Fibroblast of peridontal ligament (primary cell): Measurements from ENCODE around the gene ZNF609.

Experiments
- DNase-seq: peaks from one replicate; pipeline ENCODE4 v3.0.0-alpha.2; 2010; ENCODE audit errors: extremely low read depth

The ZNF609 gene

DNA sequence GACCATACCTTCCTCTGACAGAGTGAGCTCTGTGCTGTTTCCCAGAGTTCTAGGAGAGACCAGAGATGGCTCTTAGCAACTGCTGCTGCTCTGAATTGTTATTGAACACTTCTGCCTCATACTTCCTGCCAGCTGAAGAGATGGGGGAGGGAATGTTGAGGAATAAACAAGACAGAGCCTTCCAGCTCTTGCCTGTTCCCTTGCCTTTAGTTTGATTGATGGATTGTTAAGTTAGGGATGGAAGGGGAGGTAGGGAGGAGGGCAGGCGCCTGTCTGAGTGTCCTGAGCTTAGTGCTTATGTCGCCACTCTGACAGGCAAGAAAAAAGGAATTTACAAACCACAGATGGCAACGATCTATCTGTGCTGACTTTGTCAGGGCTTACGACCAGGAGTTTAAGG is 42.8 kb downstream of the ZNF609 start:
- peak; percentile 39 for DNase-seq

DNA sequence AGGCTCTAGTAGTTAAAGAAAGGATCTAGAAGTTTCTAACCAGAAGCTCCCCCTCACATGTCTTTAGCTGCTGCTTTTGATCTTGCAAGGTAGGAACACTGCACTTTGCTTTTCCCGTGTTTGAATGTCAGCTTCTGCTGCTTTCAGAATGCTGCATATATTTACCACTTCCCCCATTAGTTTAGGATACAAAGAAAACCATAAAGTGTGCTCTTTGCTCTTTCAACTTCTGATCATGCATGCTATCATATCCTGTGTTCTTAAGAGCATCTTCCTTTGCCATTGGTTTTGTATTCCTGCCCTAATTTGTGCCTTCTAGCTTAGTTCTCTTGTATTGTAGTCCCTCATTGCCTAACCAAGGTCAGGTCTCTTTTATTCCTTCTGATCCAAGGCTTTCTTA is 43.3 kb downstream of the ZNF609 start:
- no peak for DNase-seq

DNA sequence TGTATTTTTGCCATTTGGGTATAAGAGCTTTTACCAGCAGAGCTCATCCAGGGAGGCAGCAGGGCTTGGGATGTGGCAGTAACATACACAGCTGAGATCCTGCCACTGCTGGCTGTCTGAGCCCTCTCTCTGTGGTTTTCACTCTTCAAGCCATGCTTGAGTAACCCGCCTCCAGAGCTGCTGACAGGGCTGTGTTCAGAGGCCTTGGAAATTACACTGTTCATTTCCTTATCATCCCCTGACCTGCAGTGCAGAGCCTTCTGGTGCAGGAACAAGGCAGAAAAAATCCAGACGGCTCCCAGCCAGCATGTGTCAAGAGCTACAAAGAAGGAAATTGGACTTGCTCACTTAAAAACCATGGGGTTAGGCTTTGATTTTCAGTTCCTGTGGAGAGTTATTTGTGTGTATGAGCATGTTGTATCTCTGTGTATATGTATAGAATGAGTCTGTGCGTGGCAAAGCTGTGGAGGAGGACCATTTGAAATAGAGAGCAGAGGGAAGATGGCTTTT is 47.0 kb downstream of the ZNF609 start:
- DNase-seq = peak; percentile 85

DNA sequence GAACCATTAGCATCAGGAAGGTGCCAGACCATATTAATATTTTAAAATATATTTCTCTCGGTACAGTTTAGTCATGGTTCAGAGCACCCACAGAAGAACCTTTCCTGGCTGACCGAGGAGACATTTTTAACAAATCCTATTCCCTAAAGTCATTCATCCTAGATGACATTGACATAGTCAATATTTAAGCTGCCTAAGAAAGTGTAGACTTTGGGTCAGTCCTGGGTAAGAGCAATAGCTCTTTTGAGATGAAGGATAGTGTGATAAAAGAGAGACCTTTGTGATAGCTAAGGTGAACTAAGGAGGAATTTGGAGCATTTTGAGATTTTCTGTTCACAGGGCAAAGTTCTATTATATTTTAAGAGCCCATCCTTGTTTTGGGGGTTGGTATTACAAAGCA is 47.5 kb downstream of the ZNF609 start:
- DNase-seq = no peak

DNA sequence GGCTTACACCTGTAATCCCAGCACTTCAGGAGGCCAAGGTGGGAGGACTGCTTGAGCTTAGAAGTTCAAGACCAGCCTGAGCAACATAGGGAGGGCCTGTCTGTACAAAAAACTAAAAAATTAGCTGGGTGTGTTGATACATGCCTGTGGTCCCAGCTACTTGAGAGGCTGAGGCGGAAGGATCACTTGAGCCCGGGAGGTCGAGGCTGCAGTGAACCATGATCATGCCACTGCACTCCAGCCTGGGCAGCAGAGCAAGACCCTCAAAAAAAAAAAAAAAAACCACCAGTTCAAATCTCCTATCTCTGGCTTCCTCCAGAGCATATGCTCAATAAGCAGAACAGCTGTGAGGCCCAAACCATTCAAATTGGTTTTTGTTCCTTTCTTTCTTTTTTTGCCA is 53.4 kb downstream of the ZNF609 start:
- DNase-seq = no peak

DNA sequence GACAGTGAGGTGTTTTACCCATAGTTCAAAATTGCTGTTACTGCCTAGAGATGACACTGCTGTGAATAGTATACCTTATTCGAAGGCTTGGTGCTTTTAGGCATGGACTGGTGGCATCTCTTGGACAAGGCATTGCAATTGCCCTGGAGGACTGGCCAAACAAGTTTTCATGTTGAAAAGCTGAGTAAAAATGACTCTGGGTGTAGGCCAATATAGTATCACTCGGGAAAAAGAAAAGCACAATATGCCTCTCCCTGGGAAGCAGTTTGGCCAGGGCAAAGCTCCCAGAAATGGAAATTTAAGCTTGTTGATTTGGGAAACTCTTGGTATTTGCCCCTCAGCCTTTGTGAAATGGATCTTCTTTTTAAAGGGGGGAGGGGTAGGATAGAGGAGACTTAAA is 54.8 kb downstream of the ZNF609 start:
- peak; percentile 53 for DNase-seq

DNA sequence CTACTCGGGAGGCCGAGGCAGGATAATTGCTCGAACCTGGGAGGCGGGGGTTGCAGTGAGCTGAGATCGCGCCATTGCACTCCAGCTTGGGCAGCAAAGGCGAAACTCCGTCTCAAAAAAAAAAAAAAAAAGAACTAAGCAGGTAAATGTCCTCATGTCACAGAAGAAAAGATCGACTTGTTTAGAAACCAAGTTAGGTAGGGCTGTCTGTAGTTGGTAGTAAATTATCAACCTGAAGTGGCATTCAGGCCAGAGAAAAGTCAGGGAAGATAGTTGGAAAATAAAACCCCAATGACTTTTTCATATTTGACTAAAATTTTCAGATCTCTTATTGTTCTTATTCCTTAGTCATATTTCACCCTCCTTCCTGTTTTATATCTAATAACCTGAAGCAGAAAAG is 55.4 kb downstream of the ZNF609 start:
- DNase-seq = no peak

DNA sequence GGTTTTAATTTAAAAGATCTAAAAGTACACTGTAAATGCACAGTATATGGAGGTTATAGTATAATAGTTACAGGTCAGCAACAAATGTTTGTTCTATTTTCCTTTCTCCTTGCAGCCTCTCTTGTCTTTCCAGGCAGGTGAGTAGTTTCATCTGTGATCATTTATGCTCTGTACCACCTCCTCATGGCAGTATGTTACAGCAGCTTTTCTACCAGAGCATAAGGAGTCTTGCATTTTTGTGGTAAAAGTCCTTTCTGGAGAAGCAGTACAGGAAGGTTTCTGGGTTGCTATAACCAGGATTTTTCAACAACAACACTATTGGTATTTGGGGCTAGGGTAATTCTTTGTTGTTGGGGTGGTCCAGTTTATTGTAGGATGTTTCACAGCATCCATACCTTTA is 59.5 kb downstream of the ZNF609 start:
- DNase-seq = no peak

DNA sequence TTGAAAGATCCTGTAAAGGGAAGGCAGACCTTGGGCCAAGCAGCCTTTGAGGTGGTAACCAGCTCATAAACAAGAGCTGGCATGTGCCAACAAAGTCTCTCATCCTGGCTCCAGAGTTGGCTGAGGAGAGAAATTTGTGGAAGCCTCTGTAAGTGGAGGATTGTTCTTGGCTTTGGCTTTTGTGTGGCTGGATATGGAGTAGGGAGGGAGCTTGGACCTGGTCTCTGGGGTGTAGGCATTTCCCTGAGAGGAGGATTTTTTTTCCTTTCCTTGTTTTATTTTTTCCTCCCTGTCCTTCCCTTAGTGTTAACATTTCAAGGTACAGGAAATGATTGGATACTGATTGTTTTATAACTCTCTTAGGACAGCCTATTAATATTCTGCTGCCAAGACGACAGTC is 60.8 kb downstream of the ZNF609 start:
- DNase-seq = no peak

DNA sequence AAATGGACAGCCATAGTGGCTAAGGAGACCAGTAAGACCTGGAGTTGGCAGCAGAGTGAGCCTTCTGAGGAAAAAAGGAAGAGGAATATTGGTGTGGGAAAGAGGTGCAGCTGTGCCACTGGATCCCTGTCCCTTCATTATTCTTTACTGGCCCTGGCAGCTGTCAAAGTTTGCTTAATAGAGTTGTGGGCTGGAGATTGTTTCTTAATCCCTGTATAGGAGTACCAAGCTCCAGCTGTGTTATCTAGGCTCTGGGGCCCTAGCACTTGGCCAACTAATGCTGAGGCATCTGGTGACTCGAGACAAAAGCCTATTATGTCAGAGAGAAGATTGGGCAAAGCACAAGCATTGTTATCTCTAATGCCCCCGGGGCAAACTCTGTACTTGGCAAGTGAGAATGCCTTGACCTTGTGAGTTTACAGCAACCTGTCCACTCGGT is 61.4 kb downstream of the ZNF609 start:
- DNase-seq = peak; percentile 45

DNA sequence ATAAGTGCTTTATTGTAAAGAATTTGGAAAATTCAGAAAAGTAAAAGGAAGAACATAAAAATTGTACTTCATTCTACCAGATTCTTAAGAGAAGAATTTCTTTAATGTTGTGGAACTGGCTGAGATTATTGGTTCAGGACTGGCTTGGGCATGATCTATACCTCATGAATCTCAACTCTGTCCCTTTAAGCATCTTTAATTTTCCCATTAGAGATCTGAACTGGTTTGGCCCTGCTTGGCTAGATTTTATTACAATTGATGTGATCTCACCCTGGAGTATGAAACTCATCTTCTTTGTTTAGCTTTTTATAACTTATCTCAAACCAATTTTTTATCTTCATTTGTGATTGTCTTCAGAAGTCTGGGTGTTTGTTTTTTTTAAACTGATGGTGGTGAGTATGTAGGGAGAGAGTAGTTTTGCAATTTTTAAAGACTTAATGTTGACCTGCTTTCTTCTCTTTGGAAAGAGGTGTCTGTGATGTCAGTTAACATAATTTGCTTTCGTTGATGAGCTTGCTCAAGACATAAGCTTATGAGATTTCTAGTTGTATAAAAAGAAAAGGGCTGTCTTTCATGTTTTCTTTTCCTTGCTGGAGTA is 61.9 kb downstream of the ZNF609 start:
- no peak for DNase-seq

DNA sequence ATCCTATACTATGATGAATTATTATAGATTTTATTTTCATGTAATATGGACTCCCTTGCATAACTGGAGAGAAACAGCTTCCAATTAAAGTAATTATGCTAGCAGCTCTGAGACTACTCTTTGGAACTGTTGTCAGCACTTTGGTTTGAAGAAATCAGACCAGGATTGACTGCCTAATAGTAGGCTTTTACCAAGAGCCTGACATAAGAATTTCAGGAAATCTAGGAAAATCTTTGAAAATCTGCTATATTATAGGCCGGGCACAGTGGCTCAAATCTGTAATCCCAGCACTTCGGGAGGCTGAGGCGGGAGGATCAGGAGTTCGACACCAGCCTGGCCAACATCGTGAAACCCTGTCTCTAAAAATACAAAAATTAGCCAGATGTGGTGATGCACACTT is 62.9 kb downstream of the ZNF609 start:
- no peak for DNase-seq

DNA sequence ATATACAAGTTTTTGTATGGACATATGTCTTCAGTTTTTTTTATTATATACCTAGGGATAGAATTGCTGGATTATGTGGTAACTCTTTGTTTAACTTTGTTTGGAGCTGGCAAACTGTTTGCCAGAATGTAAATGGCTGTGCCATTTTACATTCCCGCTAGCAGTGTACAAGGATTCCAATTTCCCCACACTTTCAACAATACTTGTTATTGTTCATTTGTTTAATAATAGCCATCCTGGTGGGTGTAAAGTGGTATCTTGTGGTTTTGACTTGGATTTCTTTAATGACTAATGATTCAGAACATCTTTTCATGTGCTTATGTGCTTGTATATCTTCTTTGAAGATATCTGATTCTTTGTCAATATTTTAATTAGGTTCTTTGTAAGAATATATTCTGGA is 64.4 kb downstream of the ZNF609 start:
- no peak for DNase-seq

DNA sequence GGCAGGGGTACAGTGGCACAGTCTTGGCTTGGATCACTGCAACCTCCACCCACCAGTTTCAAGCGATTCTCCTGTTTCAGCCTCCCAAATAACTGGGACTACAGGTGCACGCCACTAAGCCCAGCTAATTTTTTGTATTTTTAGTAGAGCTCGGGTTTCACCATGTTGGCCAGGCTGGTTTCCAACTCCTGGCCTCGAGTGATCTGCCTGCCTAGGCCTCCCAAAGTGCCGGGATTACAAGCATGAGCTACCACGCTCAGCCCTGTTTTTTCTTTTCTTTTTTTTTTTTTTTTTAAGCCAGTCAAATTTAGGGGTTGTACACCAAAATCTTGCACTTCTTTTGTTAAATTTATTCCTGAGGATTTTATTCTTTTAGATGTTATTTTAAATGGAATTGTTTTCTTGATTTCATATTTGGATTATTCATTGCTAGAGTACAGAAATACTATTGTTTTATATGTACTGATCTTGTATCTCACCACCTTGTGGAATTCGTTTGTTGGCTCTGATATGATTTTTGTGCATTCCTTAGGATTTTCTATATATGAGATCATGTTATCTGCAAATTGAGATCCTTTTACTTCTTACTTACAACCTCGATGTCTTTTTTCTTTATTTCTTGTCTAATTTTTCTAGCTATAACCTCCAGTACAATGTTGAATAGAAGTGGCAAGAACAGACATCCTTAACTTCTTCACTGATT is 65.6 kb downstream of the ZNF609 start:
- DNase-seq = no peak

DNA sequence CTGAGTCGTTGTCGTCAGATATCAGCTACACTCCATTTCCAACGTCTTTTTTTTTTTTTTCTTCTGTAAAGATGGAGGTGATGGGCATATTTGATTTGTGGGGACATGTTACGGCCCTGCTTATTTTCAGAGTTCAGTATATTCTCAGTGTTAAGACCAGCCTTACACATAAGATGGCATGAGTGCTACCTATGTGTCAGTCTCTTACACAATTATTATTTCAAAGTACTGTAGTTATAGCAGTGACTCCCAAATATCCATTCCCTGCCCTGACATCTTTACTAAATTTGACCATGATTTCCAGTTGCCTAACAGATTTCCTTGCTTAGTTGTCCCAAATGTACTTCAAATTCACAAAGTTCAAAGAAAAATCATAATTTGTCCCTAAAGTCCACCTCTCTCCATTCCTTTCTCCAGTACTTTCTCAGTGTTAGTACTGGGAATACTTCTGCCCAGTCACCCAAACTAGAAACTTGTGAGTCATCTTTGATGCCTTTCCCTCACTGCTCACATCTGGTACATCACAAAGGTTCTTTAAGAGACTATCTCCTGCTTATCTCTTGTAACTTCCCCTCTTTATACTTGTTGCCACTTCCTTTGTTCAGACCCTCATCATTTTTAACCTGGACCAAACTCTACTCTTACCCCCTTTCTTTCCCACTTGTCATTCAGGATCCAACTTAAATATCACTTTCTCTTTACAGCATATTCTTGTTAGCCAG is 67.0 kb downstream of the ZNF609 start:
- DNase-seq = peak; percentile 74

DNA sequence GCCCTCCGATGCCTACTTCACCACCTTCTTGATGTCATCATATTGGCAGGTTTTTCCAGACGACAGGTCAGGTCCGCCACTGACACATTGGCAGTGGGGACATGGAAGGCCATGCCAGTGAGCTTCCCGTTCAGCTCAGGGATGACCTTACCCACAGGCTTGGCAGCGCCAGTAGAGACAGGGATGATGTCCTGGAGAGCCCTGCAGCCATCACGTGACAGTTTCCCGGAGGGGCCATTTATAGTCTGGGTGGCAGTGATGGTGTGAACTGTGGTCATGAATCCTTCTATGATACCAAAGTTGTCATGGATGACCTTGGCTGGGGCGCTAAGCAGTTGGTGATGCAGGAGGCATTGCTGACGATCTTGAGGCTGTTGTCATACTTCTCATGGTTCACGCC is 68.5 kb downstream of the ZNF609 start:
- no peak for DNase-seq

DNA sequence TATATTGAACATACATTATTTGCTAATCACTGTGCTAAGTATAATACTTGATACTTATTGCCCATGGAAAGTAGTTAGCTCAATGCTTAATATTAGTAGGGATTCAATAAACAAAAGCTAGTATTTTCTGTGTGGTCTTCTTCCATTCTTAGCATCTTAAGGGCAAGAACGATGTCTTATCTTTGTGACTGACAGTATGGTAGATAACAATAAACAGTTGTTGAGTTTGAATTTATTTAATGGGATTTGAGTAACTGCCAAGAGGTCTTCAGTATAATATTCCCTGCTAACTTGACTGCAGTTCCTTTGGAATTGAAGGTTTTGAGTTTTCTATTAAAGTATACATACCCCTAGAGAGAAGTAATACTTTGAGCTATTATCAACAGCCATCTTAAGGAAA is 70.1 kb downstream of the ZNF609 start:
- DNase-seq = no peak

DNA sequence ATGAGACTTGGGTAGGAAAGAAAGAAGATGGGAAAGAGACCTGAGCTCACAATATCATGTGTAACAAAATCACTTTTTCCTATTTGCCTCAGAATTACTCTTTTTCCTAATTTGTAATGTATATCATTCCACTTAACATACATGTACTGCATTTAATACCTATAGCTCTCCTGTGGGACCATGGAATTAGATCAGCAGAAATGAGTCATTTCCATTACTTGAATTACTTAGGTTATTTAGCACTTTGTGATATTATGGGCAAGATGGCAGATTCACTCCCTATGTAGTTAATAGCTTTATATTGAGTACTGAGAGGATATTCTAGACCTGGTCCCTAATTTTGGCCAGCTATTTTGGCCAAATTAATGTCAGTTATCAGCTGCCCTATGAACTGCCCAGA is 70.5 kb downstream of the ZNF609 start:
- DNase-seq = no peak

DNA sequence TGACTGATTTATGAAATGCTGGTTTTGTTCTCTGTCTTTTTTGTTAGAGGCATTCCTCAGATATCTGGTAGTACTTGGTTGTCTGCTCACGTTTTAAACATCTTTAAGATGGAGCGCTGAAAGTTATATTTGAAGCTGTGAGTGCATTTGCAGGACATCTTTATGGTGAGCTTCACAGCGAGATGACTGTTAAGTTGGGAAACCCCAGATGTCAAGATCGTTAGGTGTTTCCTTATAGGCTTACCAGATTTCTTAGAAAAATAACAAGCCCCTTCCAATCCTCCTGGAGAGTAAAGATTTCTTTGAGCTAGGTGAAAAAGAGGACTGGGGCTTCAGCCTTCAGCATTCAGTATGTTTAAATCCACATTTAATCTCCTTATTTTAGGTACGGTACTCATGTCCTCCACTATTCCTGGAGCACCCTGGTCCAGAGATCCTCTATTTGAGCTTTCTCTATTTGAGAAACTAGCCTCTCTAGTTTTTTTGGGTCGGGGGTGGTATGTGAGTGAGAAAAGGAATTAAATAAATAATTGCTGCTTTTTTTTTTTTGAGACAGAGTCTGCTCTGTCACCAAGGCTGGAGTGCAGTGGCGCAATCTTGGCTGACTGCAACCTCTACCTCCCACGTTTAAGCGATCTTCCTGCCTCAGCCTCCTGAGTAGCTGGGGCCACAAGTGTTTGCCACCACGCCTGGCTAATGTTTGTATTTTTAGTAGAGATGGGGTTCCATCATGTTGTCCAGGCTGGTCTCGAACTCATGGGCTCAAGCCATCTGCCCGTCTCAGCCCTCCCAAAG is 72.3 kb downstream of the ZNF609 start:
- no peak for DNase-seq

DNA sequence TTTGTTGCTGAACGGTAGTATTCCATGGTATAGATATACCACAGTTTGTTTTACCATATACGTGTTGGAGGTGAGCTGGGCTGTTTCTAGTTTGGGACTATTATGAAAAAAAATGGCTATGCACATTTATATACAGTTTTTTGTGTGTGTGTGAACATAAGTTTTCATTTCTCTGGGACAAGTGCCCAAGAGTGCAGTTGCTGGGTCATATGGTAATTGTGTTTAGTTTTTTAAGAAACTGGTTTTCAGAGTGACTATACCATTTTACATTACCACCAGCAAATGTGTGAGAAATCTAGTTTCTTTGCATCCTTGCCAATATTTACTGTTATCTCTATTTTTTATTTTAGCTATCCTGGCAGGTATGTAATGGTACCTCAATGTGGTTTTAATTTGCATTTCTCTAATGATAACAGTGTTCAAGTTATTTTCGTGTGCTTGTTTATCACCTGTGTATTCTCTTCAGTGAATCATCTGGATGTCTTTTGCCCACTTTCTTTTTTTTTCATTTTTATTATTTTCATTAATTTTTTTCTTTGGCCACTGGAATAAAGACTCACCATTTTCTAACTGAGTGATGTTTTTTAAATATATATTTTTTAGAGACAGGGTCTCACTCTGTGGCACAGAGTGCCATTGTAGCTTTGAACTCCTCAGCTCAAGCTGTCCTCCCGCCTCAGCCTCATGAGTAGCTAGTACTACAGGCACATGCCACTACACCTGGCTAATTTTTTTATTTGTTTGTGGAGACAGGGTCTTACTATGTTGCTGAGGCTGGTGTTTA is 75.3 kb downstream of the ZNF609 start:
- DNase-seq = peak; percentile 45

DNA sequence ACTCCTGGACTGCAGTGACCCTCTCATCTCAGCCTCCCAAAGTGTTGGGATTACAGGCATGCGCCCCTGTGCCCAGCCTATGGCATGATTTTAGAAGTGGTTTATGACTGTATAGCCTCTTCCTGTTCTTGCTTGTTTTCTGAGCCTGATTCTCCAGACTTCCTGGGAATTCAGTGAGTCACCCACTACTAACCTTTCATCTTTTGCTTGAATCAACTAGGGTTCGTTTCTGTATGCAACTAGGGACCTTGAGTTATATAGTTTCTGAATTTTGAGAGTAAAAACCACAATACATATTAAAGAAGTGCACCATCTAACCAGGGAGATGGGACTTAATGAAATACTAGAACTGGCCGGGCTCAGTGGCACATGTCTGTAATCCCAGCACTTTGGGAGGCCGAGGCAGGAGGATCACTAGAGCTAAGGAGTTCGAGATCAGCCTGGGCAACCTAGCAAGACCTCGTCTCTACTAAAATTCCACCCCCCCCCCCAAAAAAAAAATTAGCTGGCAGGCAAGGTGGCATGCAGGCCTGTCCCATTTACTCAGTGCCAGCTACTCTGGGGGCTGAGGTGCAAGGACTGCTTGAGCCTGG is 76.0 kb downstream of the ZNF609 start:
- DNase-seq = peak; percentile 80
